Panc1 (cell line): Measurements from ENCODE around the gene AMER1. TPM values are rescaled to one million over a fixed set of nuclear protein-coding genes. Genes with fewer than 3 reads are reported as not detected.
A peak's percentile ranks its signal among the peaks of the same experiment; 100 is the strongest.
"Not testable (repeated sequence)": the region's sequence is repeated elsewhere in the genome, so short reads cannot be mapped to it uniquely, and the experiment has no call there.

Experiments
- ATAC-seq: fragments of 200-7000 bp; cut with Tn5 transposase; 2 replicates; pipeline ENCODE4 v1.9.1; 2020; ENCODE audit warnings: mild to moderate bottlenecking, moderate library complexity
- BruUV-seq: library from RNA; stranded (reverse); fragments of 400-500 nt; replicated peaks from 2 replicates; lab custom pipeline; 2021; lab: Mats Ljungman, UMichigan
- CTCF ChIA-PET: fragments of 300-600 bp; sonication (Branson Sonifier 250); formaldehyde crosslinking; loops from one replicate; lab custom pipeline; 2022; ENCODE audit warnings: antibody characterized with exemption; lab: Charles Lee
- POLR2A ChIA-PET: fragments of 300-600 bp; sonication (Branson Sonifier 250); formaldehyde crosslinking; loops from one replicate; lab custom pipeline; 2022; ENCODE audit warnings: antibody characterized with exemption; lab: Charles Lee
- DNase-seq: peaks from one replicate; pipeline ENCODE4 v3.0.0-alpha.2; 2010; ENCODE audit warnings: low read depth, low spot score
- H3K27ac ChIP-seq: 2 replicates; pipeline ENCODE4 v1.5.1; 2011; ENCODE audit warnings: mild to moderate bottlenecking, low read length, inconsistent platforms
- H3K27me3 ChIP-seq: fragments of 200-500 bp; sonication (Bioruptor generic); 2 replicates; pipeline ENCODE4 v1.6.0; 2014; ENCODE audit warnings: low read length, inconsistent platforms; ENCODE audit not compliant: control insufficient read depth, insufficient read depth
- H3K36me3 ChIP-seq: fragments of 200-500 bp; sonication (Bioruptor generic); 2 replicates; pipeline ENCODE4 v1.5.1; 2014; ENCODE audit warnings: inconsistent platforms, mild to moderate bottlenecking, low read length, moderate library complexity; ENCODE audit not compliant: control insufficient read depth, insufficient read depth
- H3K4me1 ChIP-seq: 2 replicates; pipeline ENCODE4 v1.5.1; 2011; ENCODE audit warnings: inconsistent platforms, mild to moderate bottlenecking, low read length, moderate library complexity; ENCODE audit not compliant: control insufficient read depth, insufficient read depth
- H3K4me3 ChIP-seq, 2 experiments: 2 replicates each; pipeline ENCODE4 v1.5.1; 2011 to 2012; ENCODE audit warnings: low read depth in 2 of 2, low read length in 2 of 2, mild to moderate bottlenecking in 2 of 2, inconsistent platforms in 1 of 2, moderate library complexity in 1 of 2
- H3K9me3 ChIP-seq: fragments of 200-500 bp; sonication (Bioruptor generic); 2 replicates; pipeline ENCODE4 v1.5.1; 2014; ENCODE audit warnings: low read depth, mild to moderate bottlenecking, inconsistent platforms, low read length, moderate library complexity; ENCODE audit not compliant: control insufficient read depth, insufficient read depth
- POLR2AphosphoS5 ChIP-seq: IDR thresholded peaks from 2 replicates; pipeline ENCODE4 v1.6.1; 2012; ENCODE audit warnings: mild to moderate bottlenecking, low read depth, low read length, moderate library complexity
- SIN3A ChIP-seq: IDR thresholded peaks from 2 replicates; pipeline ENCODE4 v1.6.1; 2012; ENCODE audit warnings: low read depth, mild to moderate bottlenecking, low read length, moderate library complexity, borderline replicate concordance; ENCODE audit not compliant: insufficient read depth
- TCF7L2 ChIP-seq: IDR thresholded peaks from 2 replicates; pipeline ENCODE4 v1.6.1; 2011; ENCODE audit warnings: mild to moderate bottlenecking, low read depth, low read length, inconsistent platforms
- in situ Hi-C: cut with HindIII; loops from 2 replicates; pipeline ENCODE4 v1.10.0; 2016; ENCODE audit warnings: low sequenced_read_pairs, low pct_unique_long_range_greater_than_20kb
- intact Hi-C: fragments of 100-400 bp; cut with micrococcal nuclease; formaldehyde crosslinking; loops from one replicate; pipeline ENCODE4 v1.10.0; 2022; ENCODE audit not compliant: unreplicated experiment
- total RNA-seq: library from RNA; stranded (reverse); gene quantifications from one replicate; pipeline ENCODE4 v1.2.1, GENCODE V29; 2021; ENCODE audit not compliant: unreplicated experiment
- TF ChIP-seq, protein P1 (sequence below): fragments of 450-650 bp; IDR thresholded peaks from 2 replicates; pipeline ENCODE4 v1.5.1; 2017; ENCODE audit warnings: mild to moderate bottlenecking
- TF ChIP-seq, protein P2 (sequence below), 2 experiments: IDR thresholded peaks; 2 replicates each; pipeline ENCODE4 v1.6.1; 2011 to 2012; ENCODE audit warnings: low read depth in 2 of 2, control low read depth in 1 of 2, low read length in 1 of 2, mild to moderate bottlenecking in 1 of 2, moderate library complexity in 1 of 2; ENCODE audit not compliant: insufficient read depth in 1 of 2

The AMER1 gene
- total RNA-seq, 1 experiment from 2014 or later = 3.9 TPM

DNA sequence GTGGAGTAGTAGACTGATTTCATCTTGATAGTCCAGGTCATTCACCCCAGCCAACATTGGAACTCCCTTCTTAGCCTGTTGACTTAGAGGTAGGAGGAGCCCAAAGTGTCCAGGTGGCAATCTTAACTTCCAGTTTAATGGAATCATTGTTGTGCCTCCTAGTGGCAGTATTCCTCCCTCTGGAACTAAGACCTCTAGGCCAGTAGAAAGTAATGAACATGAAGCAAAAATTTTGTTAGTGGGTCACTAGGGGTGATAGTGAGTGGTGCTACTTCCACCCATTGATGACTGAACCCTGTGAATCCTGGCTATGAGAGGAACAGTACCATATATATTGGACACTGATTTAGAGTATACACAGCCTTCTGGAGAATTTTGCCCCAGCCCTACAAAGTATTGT, 8.5 kb upstream of the AMER1 start:
- TF ChIP-seq, protein P1, sequence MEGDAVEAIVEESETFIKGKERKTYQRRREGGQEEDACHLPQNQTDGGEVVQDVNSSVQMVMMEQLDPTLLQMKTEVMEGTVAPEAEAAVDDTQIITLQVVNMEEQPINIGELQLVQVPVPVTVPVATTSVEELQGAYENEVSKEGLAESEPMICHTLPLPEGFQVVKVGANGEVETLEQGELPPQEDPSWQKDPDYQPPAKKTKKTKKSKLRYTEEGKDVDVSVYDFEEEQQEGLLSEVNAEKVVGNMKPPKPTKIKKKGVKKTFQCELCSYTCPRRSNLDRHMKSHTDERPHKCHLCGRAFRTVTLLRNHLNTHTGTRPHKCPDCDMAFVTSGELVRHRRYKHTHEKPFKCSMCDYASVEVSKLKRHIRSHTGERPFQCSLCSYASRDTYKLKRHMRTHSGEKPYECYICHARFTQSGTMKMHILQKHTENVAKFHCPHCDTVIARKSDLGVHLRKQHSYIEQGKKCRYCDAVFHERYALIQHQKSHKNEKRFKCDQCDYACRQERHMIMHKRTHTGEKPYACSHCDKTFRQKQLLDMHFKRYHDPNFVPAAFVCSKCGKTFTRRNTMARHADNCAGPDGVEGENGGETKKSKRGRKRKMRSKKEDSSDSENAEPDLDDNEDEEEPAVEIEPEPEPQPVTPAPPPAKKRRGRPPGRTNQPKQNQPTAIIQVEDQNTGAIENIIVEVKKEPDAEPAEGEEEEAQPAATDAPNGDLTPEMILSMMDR = peak; percentile 13
- CTCF ChIA-PET, intact Hi-C loops, in situ Hi-C loops, H3K9me3 ChIP-seq, POLR2A ChIA-PET, DNase-seq, H3K27me3 ChIP-seq, ATAC-seq, H3K36me3 ChIP-seq, H3K27ac ChIP-seq, H3K4me3 ChIP-seq, BruUV-seq, H3K4me1 ChIP-seq: not testable (repeated sequence)

DNA sequence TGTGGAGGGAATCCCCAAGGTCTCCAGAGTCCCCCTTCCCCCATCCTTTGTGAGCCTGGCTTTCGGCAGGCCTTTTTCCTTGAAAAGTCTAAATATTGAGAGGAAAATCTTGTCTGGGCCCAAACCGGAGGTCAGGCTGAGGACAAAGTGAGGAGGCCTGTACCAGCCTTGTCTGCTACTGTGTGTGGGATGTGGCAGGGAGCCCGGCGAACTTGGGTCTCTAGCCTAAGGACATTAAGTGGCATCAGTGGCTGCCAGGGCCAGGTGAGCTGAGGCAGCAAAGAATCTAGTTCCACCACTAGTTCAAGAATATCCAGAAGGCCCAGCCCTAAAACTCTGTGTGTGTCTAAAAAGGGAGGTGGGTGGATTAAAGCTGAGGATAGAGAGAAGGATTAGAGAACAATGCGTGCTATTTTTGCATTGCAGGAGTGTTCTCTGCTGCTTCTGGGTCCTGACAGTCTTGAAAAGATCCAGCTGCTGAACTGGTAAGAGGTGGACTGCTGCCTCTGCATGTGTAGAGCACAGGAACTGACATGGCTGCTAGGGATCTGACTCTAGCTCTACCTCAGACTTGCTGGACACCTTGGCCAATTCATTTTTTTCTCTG, 1.2 kb upstream of the AMER1 start:
- POLR2A ChIA-PET = interaction anchor here (0.6 kb wide), 1 partner anchor 809 kb away, joined by 3 read pairs; no protein-coding TSS in a partner anchor
- ATAC-seq (no peak), DNase-seq (no peak)
- BruUV-seq = no TSS peak
- H3K27me3 ChIP-seq = no peaks in the 10 kb centered on the region
- H3K27ac ChIP-seq = peak overlapping the region; percentile 84
- peaks cover 6% of the 10 kb centered on the region; the same call in 1 of the 2 replicates for H3K4me1 ChIP-seq
- no peaks in the 10 kb centered on the region for H3K36me3 ChIP-seq
- in situ Hi-C loops (no loop called here), intact Hi-C loops (loop anchor here (5.0 kb wide), 1 partner anchor 46 kb away; no protein-coding TSS in a partner anchor)
- H3K9me3 ChIP-seq = no peaks in the 10 kb centered on the region
- TF ChIP-seq TCF7L2 = no peak
- no peak for TF ChIP-seq POLR2AphosphoS5
- TF ChIP-seq, protein P1 = no peak
- TF ChIP-seq, protein P2, sequence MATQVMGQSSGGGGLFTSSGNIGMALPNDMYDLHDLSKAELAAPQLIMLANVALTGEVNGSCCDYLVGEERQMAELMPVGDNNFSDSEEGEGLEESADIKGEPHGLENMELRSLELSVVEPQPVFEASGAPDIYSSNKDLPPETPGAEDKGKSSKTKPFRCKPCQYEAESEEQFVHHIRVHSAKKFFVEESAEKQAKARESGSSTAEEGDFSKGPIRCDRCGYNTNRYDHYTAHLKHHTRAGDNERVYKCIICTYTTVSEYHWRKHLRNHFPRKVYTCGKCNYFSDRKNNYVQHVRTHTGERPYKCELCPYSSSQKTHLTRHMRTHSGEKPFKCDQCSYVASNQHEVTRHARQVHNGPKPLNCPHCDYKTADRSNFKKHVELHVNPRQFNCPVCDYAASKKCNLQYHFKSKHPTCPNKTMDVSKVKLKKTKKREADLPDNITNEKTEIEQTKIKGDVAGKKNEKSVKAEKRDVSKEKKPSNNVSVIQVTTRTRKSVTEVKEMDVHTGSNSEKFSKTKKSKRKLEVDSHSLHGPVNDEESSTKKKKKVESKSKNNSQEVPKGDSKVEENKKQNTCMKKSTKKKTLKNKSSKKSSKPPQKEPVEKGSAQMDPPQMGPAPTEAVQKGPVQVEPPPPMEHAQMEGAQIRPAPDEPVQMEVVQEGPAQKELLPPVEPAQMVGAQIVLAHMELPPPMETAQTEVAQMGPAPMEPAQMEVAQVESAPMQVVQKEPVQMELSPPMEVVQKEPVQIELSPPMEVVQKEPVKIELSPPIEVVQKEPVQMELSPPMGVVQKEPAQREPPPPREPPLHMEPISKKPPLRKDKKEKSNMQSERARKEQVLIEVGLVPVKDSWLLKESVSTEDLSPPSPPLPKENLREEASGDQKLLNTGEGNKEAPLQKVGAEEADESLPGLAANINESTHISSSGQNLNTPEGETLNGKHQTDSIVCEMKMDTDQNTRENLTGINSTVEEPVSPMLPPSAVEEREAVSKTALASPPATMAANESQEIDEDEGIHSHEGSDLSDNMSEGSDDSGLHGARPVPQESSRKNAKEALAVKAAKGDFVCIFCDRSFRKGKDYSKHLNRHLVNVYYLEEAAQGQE (IDR thresholded peaks at IDR 0.05; ENCODE audit: insufficient read depth in 1 of 2, low read depth in 2 of 2, low read length in 1 of 2) = no peak
- no peak for TF ChIP-seq SIN3A
- peak overlapping the region; percentile 62 to 73 for H3K4me3 ChIP-seq
- CTCF ChIA-PET = no interaction called here
